Measurements from ENCODE around the gene TUBGCP5. TPM values are rescaled to one million over a fixed set of nuclear protein-coding genes. Genes with fewer than 3 reads are reported as not detected.
"Not testable (repeated sequence)": the region's sequence is repeated elsewhere in the genome, so short reads cannot be mapped to it uniquely, and the experiment has no call there.

TUBGCP5 gene
- total RNA-seq, 2 donors from 2014 or later = 15.8 to 39.6 TPM

DNA sequence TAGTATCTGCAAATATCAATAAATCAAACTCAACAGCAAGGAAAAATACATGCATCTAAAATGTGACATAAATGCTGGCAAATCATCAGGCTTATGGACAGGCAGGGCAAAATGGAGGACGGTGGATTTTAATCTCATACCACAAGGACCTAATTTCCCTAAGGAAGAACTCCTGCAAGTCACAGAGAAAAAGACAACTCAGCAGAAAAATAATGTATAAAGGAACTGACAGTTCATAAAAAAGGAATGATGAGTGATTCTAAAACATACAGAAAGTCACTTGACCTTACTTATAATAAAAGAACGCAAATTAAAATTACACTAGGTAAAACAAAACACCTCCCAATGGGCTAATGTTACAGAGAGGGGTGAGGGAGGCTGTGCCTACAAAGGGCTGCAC lies 17.2 kb downstream of the TUBGCP5 start:
- Histone ChIP-seq H3K9me3 (no peaks in the 10 kb centered on the region), H3K4me1 (ENCODE audit: control insufficient read depth in 1 of 2, low read depth in 2 of 2) (no peaks in the 10 kb centered on the region), H3K36me3 (peaks cover 67% of the 10 kb centered on the region), H3K27me3 (replicated peaks; ENCODE audit: insufficient read depth) (no peaks in the 10 kb centered on the region), H3K27ac (no peak overlapping the region), H3K4me3 (no peak overlapping the region)
- DNase-seq (ENCODE audit: low spot score) (no peak), ATAC-seq (ENCODE audit: insufficient number of reproducible peaks, low FRiP score, low read depth) (no peak)
- TF ChIP-seq, protein P1, sequence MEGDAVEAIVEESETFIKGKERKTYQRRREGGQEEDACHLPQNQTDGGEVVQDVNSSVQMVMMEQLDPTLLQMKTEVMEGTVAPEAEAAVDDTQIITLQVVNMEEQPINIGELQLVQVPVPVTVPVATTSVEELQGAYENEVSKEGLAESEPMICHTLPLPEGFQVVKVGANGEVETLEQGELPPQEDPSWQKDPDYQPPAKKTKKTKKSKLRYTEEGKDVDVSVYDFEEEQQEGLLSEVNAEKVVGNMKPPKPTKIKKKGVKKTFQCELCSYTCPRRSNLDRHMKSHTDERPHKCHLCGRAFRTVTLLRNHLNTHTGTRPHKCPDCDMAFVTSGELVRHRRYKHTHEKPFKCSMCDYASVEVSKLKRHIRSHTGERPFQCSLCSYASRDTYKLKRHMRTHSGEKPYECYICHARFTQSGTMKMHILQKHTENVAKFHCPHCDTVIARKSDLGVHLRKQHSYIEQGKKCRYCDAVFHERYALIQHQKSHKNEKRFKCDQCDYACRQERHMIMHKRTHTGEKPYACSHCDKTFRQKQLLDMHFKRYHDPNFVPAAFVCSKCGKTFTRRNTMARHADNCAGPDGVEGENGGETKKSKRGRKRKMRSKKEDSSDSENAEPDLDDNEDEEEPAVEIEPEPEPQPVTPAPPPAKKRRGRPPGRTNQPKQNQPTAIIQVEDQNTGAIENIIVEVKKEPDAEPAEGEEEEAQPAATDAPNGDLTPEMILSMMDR (IDR thresholded peaks at IDR 0.05) = no peak

DNA sequence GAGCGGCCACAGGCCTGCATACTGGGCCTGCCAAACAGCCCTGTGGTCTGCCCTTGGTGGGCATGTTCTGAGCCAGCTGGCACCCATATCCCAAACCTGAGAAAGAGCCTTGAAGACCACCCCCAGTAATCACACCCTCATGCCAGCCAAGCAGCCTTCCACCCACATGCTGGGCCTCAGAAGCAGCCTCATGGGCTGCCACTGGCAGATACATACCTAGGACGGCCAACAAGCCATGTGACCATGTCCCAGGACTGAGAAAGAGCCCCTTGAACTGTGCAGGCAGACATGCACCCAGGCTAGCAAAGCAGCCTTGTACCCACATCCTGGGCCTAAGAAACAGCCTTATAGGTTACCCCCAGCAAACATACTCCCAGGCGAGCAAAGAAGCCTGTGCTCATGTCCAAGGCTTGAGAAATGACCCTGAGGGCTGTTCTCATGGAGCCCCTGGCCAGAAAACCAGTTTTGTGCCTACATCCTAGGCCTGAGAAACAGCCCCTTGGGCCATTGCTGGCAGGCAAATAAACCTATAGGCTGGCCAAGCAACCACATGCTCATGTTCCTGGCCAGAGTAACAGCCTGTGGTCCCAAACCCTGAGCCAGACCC lies 24.9 kb downstream of the TUBGCP5 start:
- Histone ChIP-seq H3K4me3 (no peak overlapping the region), H3K9me3 (no peaks in the 10 kb centered on the region), H3K27me3 (replicated peaks; ENCODE audit: insufficient read depth) (no peaks in the 10 kb centered on the region), H3K4me1 (ENCODE audit: control insufficient read depth in 1 of 2, low read depth in 2 of 2) (no peaks in the 10 kb centered on the region), H3K36me3 (peaks cover 47% of the 10 kb centered on the region), H3K27ac (no peak overlapping the region)
- ATAC-seq (ENCODE audit: insufficient number of reproducible peaks, low FRiP score, low read depth) = no peak
- TF ChIP-seq, protein P1 (IDR thresholded peaks at IDR 0.05) = no peak
- no peak for DNase-seq (ENCODE audit: low spot score)

- H3K27me3 ChIP-seq (replicated peaks; ENCODE audit: insufficient read depth) = no peaks in the 10 kb centered on the region
- H3K4me1 ChIP-seq (ENCODE audit: control insufficient read depth in 1 of 2, low read depth in 2 of 2) = no peaks in the 10 kb centered on the region
- H3K36me3 ChIP-seq = peaks cover 39% of the 10 kb centered on the region
- TF ChIP-seq, protein P1 (IDR thresholded peaks at IDR 0.05) = no peak
- H3K4me3 ChIP-seq = no peak overlapping the region
- ATAC-seq (ENCODE audit: insufficient number of reproducible peaks, low FRiP score, low read depth) = no peak
- no peak for DNase-seq (ENCODE audit: low spot score)
- no peak overlapping the region for H3K27ac ChIP-seq
- H3K9me3 ChIP-seq = no peaks in the 10 kb centered on the region
These were observed 25.7 kb downstream of the TUBGCP5 start for GRCh38 chr15:23013681-23014080.

- not testable (repeated sequence) for H3K9me3 ChIP-seq; DNase-seq (ENCODE audit: low spot score); H3K4me3 ChIP-seq; H3K27me3 ChIP-seq (replicated peaks; ENCODE audit: insufficient read depth); ATAC-seq (ENCODE audit: insufficient number of reproducible peaks, low FRiP score, low read depth); H3K27ac ChIP-seq; H3K4me1 ChIP-seq (ENCODE audit: control insufficient read depth in 1 of 2, low read depth in 2 of 2)
- H3K36me3 ChIP-seq = peaks cover 35% of the 10 kb centered on the region
These were observed 26.8 kb downstream of the TUBGCP5 start for GRCh38 chr15:23012616-23013015.

DNA sequence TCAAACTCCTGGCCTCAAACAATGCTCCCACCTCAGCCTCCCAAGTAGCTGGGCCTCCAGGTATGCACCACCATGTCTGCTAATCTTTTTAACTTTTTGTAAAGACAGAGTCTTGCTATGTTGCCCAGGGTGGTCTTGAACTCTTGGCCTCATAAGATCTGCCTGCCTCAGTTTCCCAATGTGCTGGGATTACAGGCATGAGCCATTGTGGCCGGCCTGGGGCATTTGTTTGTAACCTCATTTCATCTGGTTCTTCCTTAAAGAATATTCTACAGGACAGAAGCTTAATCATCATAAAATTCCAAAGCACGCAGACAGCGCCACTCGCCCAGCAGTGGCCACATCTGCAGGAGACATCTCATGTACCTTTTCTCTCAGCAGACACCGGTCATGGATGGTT lies 35.6 kb downstream of the TUBGCP5 start:
- no peaks in the 10 kb centered on the region for H3K9me3 ChIP-seq
- TF ChIP-seq, protein P1 (IDR thresholded peaks at IDR 0.05) = no peak
- H3K36me3 ChIP-seq = peaks cover 36% of the 10 kb centered on the region
- H3K27me3 ChIP-seq (replicated peaks; ENCODE audit: insufficient read depth) = no peaks in the 10 kb centered on the region
- ATAC-seq (ENCODE audit: insufficient number of reproducible peaks, low FRiP score, low read depth) (no peak), DNase-seq (ENCODE audit: low spot score) (no peak)
- no peaks in the 10 kb centered on the region for H3K4me1 ChIP-seq (ENCODE audit: control insufficient read depth in 1 of 2, low read depth in 2 of 2)
- H3K27ac ChIP-seq = no peak overlapping the region
- H3K4me3 ChIP-seq = no peak overlapping the region

DNA sequence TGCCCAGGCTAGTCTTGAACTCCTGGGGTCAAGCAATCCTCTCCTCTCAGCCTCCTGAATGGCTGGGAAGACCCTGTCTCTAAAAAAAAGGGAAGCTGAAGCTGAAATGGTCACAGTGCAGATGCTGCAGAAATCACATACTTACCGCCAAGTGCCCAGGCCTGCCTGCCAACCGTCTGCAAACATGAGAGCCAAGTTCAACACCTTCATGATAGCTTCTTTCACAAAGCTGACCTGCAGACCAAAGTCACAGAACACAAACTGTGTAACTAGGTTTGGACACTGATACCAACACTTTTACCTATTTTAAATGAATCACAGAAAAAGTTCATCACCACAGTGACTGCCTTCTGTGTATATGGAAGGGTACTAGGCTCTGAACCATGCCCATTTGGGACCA lies 36.4 kb downstream of the TUBGCP5 start:
- H3K27me3 ChIP-seq (replicated peaks; ENCODE audit: insufficient read depth) = no peaks in the 10 kb centered on the region
- peaks cover 34% of the 10 kb centered on the region for H3K36me3 ChIP-seq
- no peak overlapping the region for H3K4me3 ChIP-seq
- no peaks in the 10 kb centered on the region for H3K9me3 ChIP-seq
- no peak overlapping the region for H3K27ac ChIP-seq
- ATAC-seq (ENCODE audit: insufficient number of reproducible peaks, low FRiP score, low read depth) = no peak
- TF ChIP-seq, protein P1 (IDR thresholded peaks at IDR 0.05) = no peak
- no peaks in the 10 kb centered on the region for H3K4me1 ChIP-seq (ENCODE audit: control insufficient read depth in 1 of 2, low read depth in 2 of 2)
- no peak for DNase-seq (ENCODE audit: low spot score)
